OCI-LY7 (cell line): ENCODE measurements around the gene BCAR1.
"Not testable (repeated sequence)": the region's sequence is repeated elsewhere in the genome, so short reads cannot be mapped to it uniquely, and the experiment has no call there.

Source experiments
- CTCF ChIP-seq: fragments of 200-600 bp; sonication (generic); conservative IDR thresholded peaks from 2 replicates; pipeline ENCODE4 v1.5.1; 2014; ENCODE audit warnings: mild to moderate bottlenecking, antibody characterized with exemption, low read length, moderate library complexity, mixed read lengths
- EZH2phosphoT487 ChIP-seq: fragments of 200-600 bp; sonication (generic); IDR thresholded peaks from 2 replicates; pipeline ENCODE4 v1.6.1; 2018; ENCODE audit warnings: low read depth, borderline replicate concordance, mild to moderate bottlenecking, mixed run types, antibody characterized with exemption, low read length, moderate library complexity, mixed read lengths

- not testable (repeated sequence) for TF ChIP-seq CTCF, EZH2phosphoT487
These were observed 46.5 kb downstream of the BCAR1 start for GRCh38 chr16:75204905-75205304.
